ENCODE results near the gene TRAF4.
"Not testable (repeated sequence)": the region's sequence is repeated elsewhere in the genome, so short reads cannot be mapped to it uniquely, and the experiment has no call there.

The TRAF4 gene

GRCh38 chr17:28763804-28764266, 20.0 kb downstream of the TRAF4 start:
- H3K27ac ChIP-seq = no peak overlapping the region
- in situ Hi-C loops (cut with HindIII; ENCODE audit: low pct_ligation_motif_present, low sequenced_read_pairs) = no loop called here
- peaks cover 42% of the 10 kb centered on the region for H3K36me3 ChIP-seq (replicated peaks)
- peak; percentile 84 for TF ChIP-seq CTCF (IDR thresholded peaks at IDR 0.05; ENCODE audit: low read depth, low read length, missing control alignments)
- no peaks in the 10 kb centered on the region for H3K27me3 ChIP-seq (replicated peaks)
- H3K4me3 ChIP-seq (ENCODE audit: low read depth, low read length) = no peak overlapping the region
- peak; percentile 81 for DNase-seq

GRCh38 chr17:28765038-28765437, 21.2 kb downstream of the TRAF4 start:
- in situ Hi-C loops (cut with HindIII; ENCODE audit: low pct_ligation_motif_present, low sequenced_read_pairs) = no loop called here

GRCh38 chr17:28773736-28774135, 29.9 kb downstream of the TRAF4 start:
- DNase-seq = no peak
- Histone ChIP-seq H3K36me3 (replicated peaks) (peaks cover 3% of the 10 kb centered on the region), H3K27ac (no peak overlapping the region), H3K4me3 (ENCODE audit: low read depth, low read length) (no peak overlapping the region), H3K27me3 (replicated peaks) (no peaks in the 10 kb centered on the region)
- in situ Hi-C loops (cut with HindIII; ENCODE audit: low pct_ligation_motif_present, low sequenced_read_pairs) = no loop called here
- no peak for TF ChIP-seq CTCF (IDR thresholded peaks at IDR 0.05; ENCODE audit: low read depth, low read length, missing control alignments)

More at GRCh38 chr17:28765038-28765437, 21.2 kb downstream of the TRAF4 start:
- no peak for DNase-seq
- H3K4me3 ChIP-seq (ENCODE audit: low read depth, low read length) = no peak overlapping the region
- no peak overlapping the region for H3K27ac ChIP-seq
- H3K36me3 ChIP-seq (replicated peaks) = peaks cover 30% of the 10 kb centered on the region
- TF ChIP-seq CTCF (IDR thresholded peaks at IDR 0.05; ENCODE audit: low read depth, low read length, missing control alignments) = no peak
- H3K27me3 ChIP-seq (replicated peaks) = no peaks in the 10 kb centered on the region

- no peak for DNase-seq
- H3K27ac ChIP-seq = no peak overlapping the region
- no peak overlapping the region for H3K4me3 ChIP-seq (ENCODE audit: low read depth, low read length)
- no peak for TF ChIP-seq CTCF (IDR thresholded peaks at IDR 0.05; ENCODE audit: low read depth, low read length, missing control alignments)
- in situ Hi-C loops (cut with HindIII; ENCODE audit: low pct_ligation_motif_present, low sequenced_read_pairs) = no loop called here
- peaks cover 3% of the 10 kb centered on the region for H3K36me3 ChIP-seq (replicated peaks)
- H3K27me3 ChIP-seq (replicated peaks) = no peaks in the 10 kb centered on the region
Measured at GRCh38 chr17:28774206-28774605, 30.4 kb downstream of the TRAF4 start.

GRCh38 chr17:28777178-28777577, 33.4 kb downstream of the TRAF4 start:
- Histone ChIP-seq H3K27ac (no peak overlapping the region), H3K27me3 (replicated peaks) (no peaks in the 10 kb centered on the region), H3K36me3 (replicated peaks) (peaks cover 3% of the 10 kb centered on the region), H3K4me3 (ENCODE audit: low read depth, low read length) (no peak overlapping the region)
- in situ Hi-C loops (cut with HindIII; ENCODE audit: low pct_ligation_motif_present, low sequenced_read_pairs) = no loop called here
- no peak for TF ChIP-seq CTCF (IDR thresholded peaks at IDR 0.05; ENCODE audit: low read depth, low read length, missing control alignments)
- DNase-seq = no peak

GRCh38 chr17:28779601-28780000, 35.8 kb downstream of the TRAF4 start:
- not testable (repeated sequence) for H3K27me3 ChIP-seq (replicated peaks)

More at GRCh38 chr17:28779601-28780000, 35.8 kb downstream of the TRAF4 start:
- DNase-seq; H3K36me3 ChIP-seq (replicated peaks); H3K27ac ChIP-seq; in situ Hi-C loops (cut with HindIII; ENCODE audit: low pct_ligation_motif_present, low sequenced_read_pairs); H3K4me3 ChIP-seq (ENCODE audit: low read depth, low read length): not testable (repeated sequence)

Data from brain microvascular endothelial cell (primary cell).